GM12864 (cell line): ENCODE results near the gene UBA1.

Experiments used
- DNase-seq: peaks from one replicate; pipeline ENCODE4 v3.0.0-alpha.2; 2011; ENCODE audit warnings: low read depth
- H3K4me3 ChIP-seq: 2 replicates; pipeline ENCODE4 v1.5.1; 2011; ENCODE audit warnings: mild to moderate bottlenecking, low read depth, low read length, control low read depth
- TF ChIP-seq, protein P1 (sequence below): IDR thresholded peaks from 2 replicates; pipeline ENCODE4 v1.5.1; 2011; ENCODE audit warnings: low read depth, mild to moderate bottlenecking, moderate library complexity, low read length, control low read depth, inconsistent platforms; ENCODE audit errors: missing control alignments

UBA1 gene

DNA sequence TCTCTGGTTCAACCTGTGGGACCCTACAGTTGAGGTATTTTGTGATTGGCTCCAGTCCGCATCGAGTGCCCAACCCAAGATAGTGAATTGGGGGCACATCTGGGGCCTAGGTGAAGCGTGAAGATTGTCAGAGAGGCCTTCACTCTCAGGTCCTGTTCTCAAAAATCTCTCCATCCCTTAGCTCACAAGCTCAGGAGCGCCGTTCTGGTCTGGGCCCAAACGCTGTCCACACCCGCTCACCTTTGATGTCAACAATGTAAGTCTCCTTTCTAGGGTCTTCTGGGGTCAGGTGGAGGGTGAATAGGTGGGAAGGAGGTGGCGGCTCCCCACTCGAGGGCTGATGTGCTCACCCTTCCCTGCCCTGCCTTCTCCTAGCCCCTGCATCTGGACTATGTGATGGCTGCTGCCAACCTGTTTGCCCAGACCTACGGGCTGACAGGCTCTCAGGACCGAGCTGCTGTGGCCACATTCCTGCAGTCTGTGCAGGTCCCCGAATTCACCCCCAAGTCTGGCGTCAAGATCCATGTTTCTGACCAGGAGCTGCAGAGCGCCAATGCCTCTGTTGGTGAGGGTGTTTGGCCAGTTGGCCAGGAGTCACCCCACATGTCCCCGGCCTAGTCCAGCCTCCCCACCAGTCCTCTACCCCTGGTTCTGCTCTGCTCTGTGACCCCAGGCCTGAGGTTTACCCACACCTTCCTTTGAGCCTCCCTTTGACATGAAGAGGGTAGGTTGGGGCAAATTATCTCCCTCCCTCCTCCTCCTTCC, 17.2 kb downstream of the UBA1 start:
- TF ChIP-seq, protein P1, sequence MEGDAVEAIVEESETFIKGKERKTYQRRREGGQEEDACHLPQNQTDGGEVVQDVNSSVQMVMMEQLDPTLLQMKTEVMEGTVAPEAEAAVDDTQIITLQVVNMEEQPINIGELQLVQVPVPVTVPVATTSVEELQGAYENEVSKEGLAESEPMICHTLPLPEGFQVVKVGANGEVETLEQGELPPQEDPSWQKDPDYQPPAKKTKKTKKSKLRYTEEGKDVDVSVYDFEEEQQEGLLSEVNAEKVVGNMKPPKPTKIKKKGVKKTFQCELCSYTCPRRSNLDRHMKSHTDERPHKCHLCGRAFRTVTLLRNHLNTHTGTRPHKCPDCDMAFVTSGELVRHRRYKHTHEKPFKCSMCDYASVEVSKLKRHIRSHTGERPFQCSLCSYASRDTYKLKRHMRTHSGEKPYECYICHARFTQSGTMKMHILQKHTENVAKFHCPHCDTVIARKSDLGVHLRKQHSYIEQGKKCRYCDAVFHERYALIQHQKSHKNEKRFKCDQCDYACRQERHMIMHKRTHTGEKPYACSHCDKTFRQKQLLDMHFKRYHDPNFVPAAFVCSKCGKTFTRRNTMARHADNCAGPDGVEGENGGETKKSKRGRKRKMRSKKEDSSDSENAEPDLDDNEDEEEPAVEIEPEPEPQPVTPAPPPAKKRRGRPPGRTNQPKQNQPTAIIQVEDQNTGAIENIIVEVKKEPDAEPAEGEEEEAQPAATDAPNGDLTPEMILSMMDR, result no peak
- H3K4me3 ChIP-seq, result no peak overlapping the region
- no peak for DNase-seq

GRCh38 chrX:47212381-47213293, 19.0 kb downstream of the UBA1 start:
- TF ChIP-seq, protein P1, result no peak
- DNase-seq, result no peak
- H3K4me3 ChIP-seq, result no peak overlapping the region

DNA sequence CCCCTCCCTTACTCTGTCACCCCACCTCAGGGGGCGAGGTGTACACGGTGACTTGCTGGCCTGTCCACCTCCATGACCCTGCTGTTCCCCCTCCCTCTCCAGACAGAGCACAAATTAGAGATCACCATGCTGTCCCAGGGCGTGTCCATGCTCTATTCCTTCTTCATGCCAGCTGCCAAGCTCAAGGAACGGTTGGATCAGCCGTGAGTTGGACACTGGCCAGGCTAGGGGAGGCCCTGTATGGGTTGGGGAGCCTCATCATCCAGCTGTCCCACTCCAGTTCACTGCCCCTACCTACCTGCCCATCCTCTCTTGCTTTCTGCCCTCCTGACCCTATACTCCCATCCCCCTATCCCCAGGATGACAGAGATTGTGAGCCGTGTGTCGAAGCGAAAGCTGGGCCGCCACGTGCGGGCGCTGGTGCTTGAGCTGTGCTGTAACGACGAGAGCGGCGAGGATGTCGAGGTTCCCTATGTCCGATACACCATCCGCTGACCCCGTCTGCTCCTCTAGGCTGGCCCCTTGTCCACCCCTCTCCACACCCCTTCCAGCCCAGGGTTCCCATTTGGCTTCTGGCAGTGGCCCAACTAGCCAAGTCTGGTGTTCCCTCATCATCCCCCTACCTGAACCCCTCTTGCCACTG, 20.9 kb downstream of the UBA1 start:
- no peak for DNase-seq
- no peak overlapping the region for H3K4me3 ChIP-seq
- TF ChIP-seq, protein P1, result no peak

GRCh38 chrX:47215291-47215900, 21.8 kb downstream of the UBA1 start:
- H3K4me3 ChIP-seq, result no peak overlapping the region
- DNase-seq, result no peak
- TF ChIP-seq, protein P1, result no peak

- no peak for DNase-seq
- TF ChIP-seq, protein P1, result no peak
- H3K4me3 ChIP-seq, result no peak overlapping the region
Measured at GRCh38 chrX:47216393-47216925, 22.8 kb downstream of the UBA1 start.

DNA sequence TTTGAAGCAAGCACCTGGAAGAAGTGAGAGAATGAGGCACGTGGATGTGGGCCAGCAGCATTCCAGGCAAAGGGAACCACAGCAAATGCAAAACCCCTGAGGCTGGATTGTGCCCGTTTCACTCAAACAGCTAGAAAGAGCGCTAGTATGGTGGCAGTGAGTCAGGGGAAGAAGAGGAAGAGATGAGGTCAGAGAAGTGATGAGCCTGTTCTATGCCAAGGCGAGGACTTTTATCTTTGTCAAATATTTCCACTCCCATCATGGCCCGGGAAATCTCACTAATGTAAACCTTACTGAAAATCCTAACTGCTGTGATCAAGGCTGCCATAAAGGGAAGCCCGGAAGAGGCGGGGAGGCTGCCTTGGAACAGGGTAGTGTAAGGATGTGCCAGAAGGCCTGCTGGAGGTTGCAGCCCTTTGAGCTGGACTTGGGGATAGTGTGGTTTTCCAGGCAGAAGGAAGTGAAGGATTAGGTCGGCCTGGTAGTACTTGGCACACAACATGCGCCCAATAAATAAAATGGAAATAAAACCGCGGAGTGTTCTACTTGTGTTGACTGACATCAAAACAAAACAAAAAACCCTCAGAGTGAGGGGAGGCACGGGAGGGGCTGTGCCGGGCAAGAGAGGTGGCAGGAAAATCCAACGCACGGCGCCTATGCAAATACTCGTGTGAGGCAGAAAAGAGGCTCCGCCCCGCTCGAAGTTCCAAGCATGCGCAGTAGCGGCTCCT, 23.7 kb downstream of the UBA1 start:
- TF ChIP-seq, protein P1, result no peak
- no peak for DNase-seq
- peak overlapping the region; percentile 30; the same call in 1 of the 2 replicates for H3K4me3 ChIP-seq
